H9 (cell line): Measurements from ENCODE around the gene TNFRSF19. TPM values are rescaled to one million over a fixed set of nuclear protein-coding genes. Genes with fewer than 3 reads are reported as not detected.
A peak's percentile ranks its signal among the peaks of the same experiment; 100 is the strongest.

Experiments
- DNase-seq: peaks from one replicate; pipeline ENCODE4 v3.0.0-alpha.2; 2017
- H2AFZ ChIP-seq: one replicate; pipeline ENCODE4 v1.6.1; 2013; ENCODE audit warnings: mild to moderate bottlenecking, low read length, control low read depth, moderate library complexity
- H2AK5ac ChIP-seq: 2 replicates; pipeline ENCODE4 v1.6.1; 2013; ENCODE audit warnings: low read length, control low read depth, mixed read lengths; ENCODE audit not compliant: insufficient read length
- H2BK120ac ChIP-seq: one replicate; pipeline ENCODE4 v1.6.1; 2013; ENCODE audit warnings: low read depth, mild to moderate bottlenecking, low read length, control low read depth, inconsistent platforms; ENCODE audit not compliant: poor library complexity, severe bottlenecking
- H2BK12ac ChIP-seq: 2 replicates; pipeline ENCODE4 v1.6.1; 2013; ENCODE audit warnings: low read length, control low read depth, mixed read lengths, low read depth; ENCODE audit not compliant: insufficient read length
- H2BK15ac ChIP-seq: 2 replicates; pipeline ENCODE4 v1.6.1; 2013; ENCODE audit warnings: low read depth, low read length, control low read depth
- H2BK20ac ChIP-seq: one replicate; pipeline ENCODE4 v1.6.1; 2013; ENCODE audit warnings: low read depth, mild to moderate bottlenecking, low read length, control low read depth, inconsistent platforms; ENCODE audit not compliant: poor library complexity, severe bottlenecking
- H2BK5ac ChIP-seq: 2 replicates; pipeline ENCODE4 v1.6.1; 2013; ENCODE audit warnings: low read length, control low read depth, mixed read lengths; ENCODE audit not compliant: insufficient read length
- H3K14ac ChIP-seq: 2 replicates; pipeline ENCODE4 v1.6.1; 2013; ENCODE audit warnings: low read length, control low read depth; ENCODE audit not compliant: insufficient read depth
- H3K18ac ChIP-seq: 2 replicates; pipeline ENCODE4 v1.6.1; 2013; ENCODE audit warnings: low read depth, mild to moderate bottlenecking, mixed read lengths, low read length, control low read depth; ENCODE audit not compliant: insufficient read length
- H3K23ac ChIP-seq: 2 replicates; pipeline ENCODE4 v1.6.1; 2013; ENCODE audit warnings: low read length, control low read depth, mixed read lengths, low read depth; ENCODE audit not compliant: insufficient read length
- H3K23me2 ChIP-seq: 2 replicates; pipeline ENCODE4 v1.6.1; 2013; ENCODE audit warnings: low read depth, mild to moderate bottlenecking, mixed read lengths, low read length, control low read depth; ENCODE audit not compliant: insufficient read length, poor library complexity, severe bottlenecking
- H3K27ac ChIP-seq: 2 replicates; pipeline ENCODE4 v1.5.1; 2013; ENCODE audit warnings: low read length, control low read depth, mixed read lengths, low read depth; ENCODE audit not compliant: insufficient read length
- H3K27me3 ChIP-seq: 2 replicates; pipeline ENCODE4 v1.6.1; 2013; ENCODE audit warnings: low read length, control low read depth, inconsistent platforms; ENCODE audit not compliant: insufficient read depth
- H3K4ac ChIP-seq: 2 replicates; pipeline ENCODE4 v1.6.1; 2013; ENCODE audit warnings: low read depth, mild to moderate bottlenecking, control low read depth, inconsistent platforms, low read length, moderate library complexity
- H3K4me1 ChIP-seq: 2 replicates; pipeline ENCODE4 v1.6.1; 2013; ENCODE audit warnings: low read length, control low read depth, inconsistent platforms; ENCODE audit not compliant: insufficient read depth
- H3K4me2 ChIP-seq: 2 replicates; pipeline ENCODE4 v1.6.1; 2013; ENCODE audit warnings: low read length, control low read depth, mixed read lengths; ENCODE audit not compliant: insufficient read length, insufficient read depth
- H3K56ac ChIP-seq: 2 replicates; pipeline ENCODE4 v1.6.1; 2013; ENCODE audit warnings: low read depth, mild to moderate bottlenecking, mixed read lengths, low read length, control low read depth; ENCODE audit not compliant: insufficient read length
- H3K79me1 ChIP-seq: 2 replicates; pipeline ENCODE4 v1.6.1; 2013; ENCODE audit warnings: low read depth, mild to moderate bottlenecking, moderate library complexity, low read length, control low read depth, inconsistent platforms; ENCODE audit not compliant: insufficient read depth, poor library complexity, severe bottlenecking
- H3K79me2 ChIP-seq: 2 replicates; pipeline ENCODE4 v1.6.1; 2013; ENCODE audit warnings: low read length, control low read depth, inconsistent platforms; ENCODE audit not compliant: insufficient read depth
- H3K9ac ChIP-seq: 2 replicates; pipeline ENCODE4 v1.6.1; 2013; ENCODE audit warnings: low read length, control low read depth, mixed read lengths; ENCODE audit not compliant: insufficient read length; ENCODE audit errors: extremely low read depth
- H3K9me3 ChIP-seq: one replicate; pipeline ENCODE4 v1.6.1; 2013; ENCODE audit warnings: low read depth, low read length, inconsistent platforms; ENCODE audit not compliant: control insufficient read depth
- H3T11ph ChIP-seq: one replicate; pipeline ENCODE4 v1.6.1; 2013; ENCODE audit warnings: mild to moderate bottlenecking, low read length, control low read depth, inconsistent platforms
- H4K20me1 ChIP-seq: one replicate; pipeline ENCODE4 v1.6.1; 2013; ENCODE audit not compliant: control insufficient read depth, insufficient read length, insufficient read depth
- H4K5ac ChIP-seq: 2 replicates; pipeline ENCODE4 v1.6.1; 2013; ENCODE audit warnings: low read depth, mild to moderate bottlenecking, mixed read lengths, low read length, control low read depth; ENCODE audit not compliant: insufficient read length
- H4K8ac ChIP-seq: replicated peaks from 2 replicates; pipeline ENCODE4 v1.6.1; 2013; ENCODE audit warnings: low read length, control low read depth, mixed read lengths, low read depth; ENCODE audit not compliant: insufficient read length
- H4K91ac ChIP-seq: 2 replicates; pipeline ENCODE4 v1.6.1; 2013; ENCODE audit warnings: low read depth, mild to moderate bottlenecking, moderate library complexity, mixed read lengths, low read length, control low read depth; ENCODE audit not compliant: insufficient read length
- H3K27ac Mint-ChIP-seq, 3 experiments: 2 replicates in 2 of 3; 3 replicates in 1 of 3; pipeline ENCODE4 v1.8.0; 2020 to 2021; ENCODE audit warnings: mixed read lengths in 3 of 3, mild to moderate bottlenecking in 1 of 3, moderate library complexity in 1 of 3
- H3K27me3 Mint-ChIP-seq: 2 replicates; pipeline ENCODE4 v1.8.0; 2021; ENCODE audit warnings: low read depth, mild to moderate bottlenecking, moderate library complexity, mixed read lengths
- H3K36me3 Mint-ChIP-seq, 3 experiments: 2 replicates in 2 of 3; 3 replicates in 1 of 3; pipeline ENCODE4 v1.8.0; 2020 to 2021; ENCODE audit warnings: low read depth in 3 of 3, mixed read lengths in 3 of 3; ENCODE audit not compliant: insufficient read depth in 1 of 3
- H3K4me1 Mint-ChIP-seq, 2 experiments: 2 replicates each; pipeline ENCODE4 v1.8.0; 2020; ENCODE audit warnings: mixed read lengths in 2 of 2
- H3K4me3 Mint-ChIP-seq, 2 experiments: 2 replicates in 1 of 2; 3 replicates in 1 of 2; pipeline ENCODE4 v1.8.0; 2020 to 2021; ENCODE audit warnings: mild to moderate bottlenecking in 2 of 2, mixed read lengths in 2 of 2, moderate library complexity in 1 of 2
- H3K9me3 Mint-ChIP-seq, 2 experiments: 2 replicates in 1 of 2; 3 replicates in 1 of 2; pipeline ENCODE4 v1.8.0; 2020; ENCODE audit warnings: mild to moderate bottlenecking in 2 of 2, mixed read lengths in 2 of 2, moderate library complexity in 1 of 2
- CTCF ChIP-seq: fragments of 200-600 bp; sonication (generic); conservative IDR thresholded peaks from 3 replicates; pipeline ENCODE4 v1.8.0; 2021; ENCODE audit warnings: antibody characterized with exemption, mild to moderate bottlenecking
- WGBS: extraction: QIAGEN DNeasy Blood & Tissue Kit; methylation state at CpG from one replicate; pipeline ENCODE4 v1.1.7; 2013; ENCODE audit warnings: missing lambda C conversion rate, low lambda C conversion rate, mixed read lengths; ENCODE audit not compliant: insufficient read length; ENCODE audit errors: extremely low coverage; 5-methylcytosine and 5-hydroxymethylcytosine counted together
- total RNA-seq: library from RNA; stranded (reverse); gene quantifications from 2 replicates; pipeline ENCODE4 v1.2.1, GENCODE V29; 2021

The TNFRSF19 gene
- total RNA-seq, 1 experiment from 2014 or later = 2.7 TPM

GRCh38 chr13:23586336-23586735, 16.1 kb downstream of the TNFRSF19 start:
- peak overlapping the region; percentile 45 for H2AFZ ChIP-seq
- DNase-seq = no peak
- peaks cover 12 to 15% of the 10 kb centered on the region in 2 experiments; a peak in 3 of 4 replicates for H3K4me1 Mint-ChIP-seq
- TF ChIP-seq CTCF = no peak
- no peaks in the 10 kb centered on the region for H4K20me1 ChIP-seq
- no peaks in the 10 kb centered on the region for H3K79me2 ChIP-seq
- no peak overlapping the region for H4K5ac ChIP-seq
- H3K23me2 ChIP-seq = no peaks in the 10 kb centered on the region
- H2BK120ac ChIP-seq = no peak overlapping the region
- H2BK12ac ChIP-seq = no peak overlapping the region
- no peak overlapping the region for H3K27ac ChIP-seq
- no peaks in the 10 kb centered on the region for H3K36me3 Mint-ChIP-seq
- no peak overlapping the region for H3K18ac ChIP-seq
- H3K27me3 Mint-ChIP-seq = peaks cover 5% of the 10 kb centered on the region
- H2AK5ac ChIP-seq = no peak overlapping the region
- no peak overlapping the region for H2BK5ac ChIP-seq
- no peak overlapping the region for H3K4me2 ChIP-seq
- H3T11ph ChIP-seq = no peak overlapping the region
- H3K56ac ChIP-seq = no peak overlapping the region
- H3K23ac ChIP-seq = no peak overlapping the region
- no peaks in the 10 kb centered on the region for H3K27me3 ChIP-seq
- H2BK15ac ChIP-seq = no peak overlapping the region
- H3K9ac ChIP-seq = no peak overlapping the region
- WGBS = no CpG with 5 or more reads among the region's 6 CpGs
- no peaks in the 10 kb centered on the region for H3K79me1 ChIP-seq
- no peak overlapping the region for H4K8ac ChIP-seq
- no peaks in the 10 kb centered on the region for H3K4me1 ChIP-seq
- no peak overlapping the region for H4K91ac ChIP-seq
- no peak overlapping the region for H3K4me3 Mint-ChIP-seq
- H3K9me3 Mint-ChIP-seq = no peaks in the 10 kb centered on the region; a peak in 2 of 5 replicates
- H3K4ac ChIP-seq = no peak overlapping the region
- no peak overlapping the region for H3K14ac ChIP-seq
- H3K9me3 ChIP-seq = no peaks in the 10 kb centered on the region
- H3K27ac Mint-ChIP-seq = no peak overlapping the region
- no peak overlapping the region for H2BK20ac ChIP-seq
